ENCODE results near the gene PRRT1B. TPM values are rescaled to one million over a fixed set of nuclear protein-coding genes. Genes with fewer than 3 reads are reported as not detected.

The PRRT1B gene
- total and polyA plus RNA-seq, 2 experiments from 2014 or later, result 0.24 TPM; not detected in 1

DNA sequence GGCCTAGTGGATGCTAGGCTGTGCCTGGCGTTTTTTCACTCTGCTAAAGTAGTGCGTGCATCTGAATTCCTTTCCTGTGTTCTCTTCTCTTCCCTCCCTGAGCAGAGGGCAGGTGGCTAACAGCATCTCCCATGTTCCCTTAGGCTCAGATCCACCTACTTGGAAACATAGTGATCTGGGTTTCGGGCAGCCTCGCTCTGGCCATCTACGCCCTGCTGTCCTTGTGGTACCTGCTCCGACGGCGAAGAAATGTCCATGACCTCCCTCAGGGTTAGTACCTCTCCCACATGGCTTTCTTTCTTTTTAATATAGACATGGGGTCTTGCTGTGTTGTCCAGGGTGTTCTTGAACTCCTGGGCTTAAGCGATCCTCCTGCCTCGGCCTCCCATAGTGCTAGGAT lies 24.1 kb upstream of the PRRT1B start:
- Mint-ChIP-seq H3K27me3 (ENCODE audit: insufficient read depth, low read depth, poor library complexity) (peaks cover 17% of the 10 kb centered on the region), H3K27ac (no peak overlapping the region), H3K36me3 (ENCODE audit: low read depth) (peaks cover 64% of the 10 kb centered on the region), H3K4me3 (no peak overlapping the region), H3K4me1 (no peaks in the 10 kb centered on the region), H3K9me3 (no peaks in the 10 kb centered on the region)
- ATAC-seq (no peak), DNase-seq (ENCODE audit: low spot score) (no peak)
- H4K20me1 ChIP-seq (replicated peaks; ENCODE audit: insufficient read depth), result no peaks in the 10 kb centered on the region; the same call in 1 of the 2 replicates
- H3K4me2 ChIP-seq, result no peak overlapping the region
- H2AFZ ChIP-seq, result no peak overlapping the region
- H3K79me2 ChIP-seq (replicated peaks; ENCODE audit: insufficient read depth), result no peaks in the 10 kb centered on the region
- H3K27me3 ChIP-seq (ENCODE audit: insufficient read depth), result no peaks in the 10 kb centered on the region
- H3K4me1 ChIP-seq (ENCODE audit: insufficient read depth), result no peaks in the 10 kb centered on the region
- peaks cover 8% of the 10 kb centered on the region for H3K36me3 ChIP-seq (ENCODE audit: insufficient read depth)
- TF ChIP-seq, protein P1, sequence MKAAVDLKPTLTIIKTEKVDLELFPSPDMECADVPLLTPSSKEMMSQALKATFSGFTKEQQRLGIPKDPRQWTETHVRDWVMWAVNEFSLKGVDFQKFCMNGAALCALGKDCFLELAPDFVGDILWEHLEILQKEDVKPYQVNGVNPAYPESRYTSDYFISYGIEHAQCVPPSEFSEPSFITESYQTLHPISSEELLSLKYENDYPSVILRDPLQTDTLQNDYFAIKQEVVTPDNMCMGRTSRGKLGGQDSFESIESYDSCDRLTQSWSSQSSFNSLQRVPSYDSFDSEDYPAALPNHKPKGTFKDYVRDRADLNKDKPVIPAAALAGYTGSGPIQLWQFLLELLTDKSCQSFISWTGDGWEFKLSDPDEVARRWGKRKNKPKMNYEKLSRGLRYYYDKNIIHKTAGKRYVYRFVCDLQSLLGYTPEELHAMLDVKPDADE (IDR thresholded peaks at IDR 0.05), result no peak
- TF ChIP-seq, protein P2, sequence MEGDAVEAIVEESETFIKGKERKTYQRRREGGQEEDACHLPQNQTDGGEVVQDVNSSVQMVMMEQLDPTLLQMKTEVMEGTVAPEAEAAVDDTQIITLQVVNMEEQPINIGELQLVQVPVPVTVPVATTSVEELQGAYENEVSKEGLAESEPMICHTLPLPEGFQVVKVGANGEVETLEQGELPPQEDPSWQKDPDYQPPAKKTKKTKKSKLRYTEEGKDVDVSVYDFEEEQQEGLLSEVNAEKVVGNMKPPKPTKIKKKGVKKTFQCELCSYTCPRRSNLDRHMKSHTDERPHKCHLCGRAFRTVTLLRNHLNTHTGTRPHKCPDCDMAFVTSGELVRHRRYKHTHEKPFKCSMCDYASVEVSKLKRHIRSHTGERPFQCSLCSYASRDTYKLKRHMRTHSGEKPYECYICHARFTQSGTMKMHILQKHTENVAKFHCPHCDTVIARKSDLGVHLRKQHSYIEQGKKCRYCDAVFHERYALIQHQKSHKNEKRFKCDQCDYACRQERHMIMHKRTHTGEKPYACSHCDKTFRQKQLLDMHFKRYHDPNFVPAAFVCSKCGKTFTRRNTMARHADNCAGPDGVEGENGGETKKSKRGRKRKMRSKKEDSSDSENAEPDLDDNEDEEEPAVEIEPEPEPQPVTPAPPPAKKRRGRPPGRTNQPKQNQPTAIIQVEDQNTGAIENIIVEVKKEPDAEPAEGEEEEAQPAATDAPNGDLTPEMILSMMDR (conservative IDR thresholded peaks at IDR 0.05; ENCODE audit: low read depth in 2 of 2), result no peak
- TF ChIP-seq STAT1 (IDR thresholded peaks at IDR 0.05; ENCODE audit: unreplicated experiment) (no peak), CREB1 (CRISPR knock-in tag; IDR thresholded peaks at IDR 0.05; ENCODE audit: low read depth) (no peak), EZH2 (IDR thresholded peaks at IDR 0.05; ENCODE audit: low read depth, unreplicated experiment) (no peak)
- TF ChIP-seq, protein P3, sequence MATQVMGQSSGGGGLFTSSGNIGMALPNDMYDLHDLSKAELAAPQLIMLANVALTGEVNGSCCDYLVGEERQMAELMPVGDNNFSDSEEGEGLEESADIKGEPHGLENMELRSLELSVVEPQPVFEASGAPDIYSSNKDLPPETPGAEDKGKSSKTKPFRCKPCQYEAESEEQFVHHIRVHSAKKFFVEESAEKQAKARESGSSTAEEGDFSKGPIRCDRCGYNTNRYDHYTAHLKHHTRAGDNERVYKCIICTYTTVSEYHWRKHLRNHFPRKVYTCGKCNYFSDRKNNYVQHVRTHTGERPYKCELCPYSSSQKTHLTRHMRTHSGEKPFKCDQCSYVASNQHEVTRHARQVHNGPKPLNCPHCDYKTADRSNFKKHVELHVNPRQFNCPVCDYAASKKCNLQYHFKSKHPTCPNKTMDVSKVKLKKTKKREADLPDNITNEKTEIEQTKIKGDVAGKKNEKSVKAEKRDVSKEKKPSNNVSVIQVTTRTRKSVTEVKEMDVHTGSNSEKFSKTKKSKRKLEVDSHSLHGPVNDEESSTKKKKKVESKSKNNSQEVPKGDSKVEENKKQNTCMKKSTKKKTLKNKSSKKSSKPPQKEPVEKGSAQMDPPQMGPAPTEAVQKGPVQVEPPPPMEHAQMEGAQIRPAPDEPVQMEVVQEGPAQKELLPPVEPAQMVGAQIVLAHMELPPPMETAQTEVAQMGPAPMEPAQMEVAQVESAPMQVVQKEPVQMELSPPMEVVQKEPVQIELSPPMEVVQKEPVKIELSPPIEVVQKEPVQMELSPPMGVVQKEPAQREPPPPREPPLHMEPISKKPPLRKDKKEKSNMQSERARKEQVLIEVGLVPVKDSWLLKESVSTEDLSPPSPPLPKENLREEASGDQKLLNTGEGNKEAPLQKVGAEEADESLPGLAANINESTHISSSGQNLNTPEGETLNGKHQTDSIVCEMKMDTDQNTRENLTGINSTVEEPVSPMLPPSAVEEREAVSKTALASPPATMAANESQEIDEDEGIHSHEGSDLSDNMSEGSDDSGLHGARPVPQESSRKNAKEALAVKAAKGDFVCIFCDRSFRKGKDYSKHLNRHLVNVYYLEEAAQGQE (IDR thresholded peaks at IDR 0.05; ENCODE audit: unreplicated experiment), result no peak
- no peak overlapping the region for H3K4me3 ChIP-seq
- no peaks in the 10 kb centered on the region for H3K9me2 ChIP-seq (ENCODE audit: insufficient read depth)
- peaks cover 9% of the 10 kb centered on the region; the same call in 1 of the 2 replicates for H3F3A ChIP-seq (replicated peaks; ENCODE audit: low read depth)
- no peak overlapping the region for H3K27ac ChIP-seq (ENCODE audit: low read depth)

DNA sequence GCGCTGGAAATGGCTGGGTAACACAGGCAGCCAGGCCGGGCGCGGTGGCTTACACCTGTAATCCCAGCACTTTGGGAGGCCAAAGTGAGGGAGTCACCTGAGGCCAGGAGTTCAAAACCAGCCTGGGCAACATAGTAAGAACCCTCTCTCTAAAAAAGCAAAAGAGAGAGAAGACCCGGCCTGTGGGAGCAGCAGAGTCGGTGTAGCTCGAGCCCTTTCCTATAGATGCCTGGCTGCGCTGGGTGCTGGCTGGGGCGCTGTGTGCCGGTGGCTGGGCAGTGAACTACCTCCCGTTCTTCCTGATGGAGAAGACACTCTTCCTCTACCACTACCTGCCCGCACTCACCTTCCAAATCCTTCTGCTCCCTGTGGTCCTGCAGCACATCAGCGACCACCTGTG lies 23.5 kb upstream of the PRRT1B start:
- Mint-ChIP-seq H3K27me3 (ENCODE audit: insufficient read depth, low read depth, poor library complexity) (peaks cover 17% of the 10 kb centered on the region), H3K27ac (no peak overlapping the region), H3K9me3 (no peaks in the 10 kb centered on the region), H3K4me3 (no peak overlapping the region), H3K4me1 (no peaks in the 10 kb centered on the region), H3K36me3 (ENCODE audit: low read depth) (peaks cover 71% of the 10 kb centered on the region)
- H3K36me3 ChIP-seq (ENCODE audit: insufficient read depth), result peaks cover 6% of the 10 kb centered on the region; the same call in 1 of the 2 replicates
- H3K79me2 ChIP-seq (replicated peaks; ENCODE audit: insufficient read depth), result no peaks in the 10 kb centered on the region
- H4K20me1 ChIP-seq (replicated peaks; ENCODE audit: insufficient read depth), result no peaks in the 10 kb centered on the region; the same call in 1 of the 2 replicates
- ATAC-seq (no peak), DNase-seq (ENCODE audit: low spot score) (no peak)
- H3K27me3 ChIP-seq (ENCODE audit: insufficient read depth), result no peaks in the 10 kb centered on the region
- H3K4me2 ChIP-seq, result no peak overlapping the region
- H2AFZ ChIP-seq, result no peak overlapping the region
- H3K27ac ChIP-seq (ENCODE audit: low read depth), result no peak overlapping the region
- no peak overlapping the region for H3K4me3 ChIP-seq
- H3F3A ChIP-seq (replicated peaks; ENCODE audit: low read depth), result peaks cover 9% of the 10 kb centered on the region; the same call in 1 of the 2 replicates
- H3K4me1 ChIP-seq (ENCODE audit: insufficient read depth), result no peaks in the 10 kb centered on the region
- no peaks in the 10 kb centered on the region for H3K9me2 ChIP-seq (ENCODE audit: insufficient read depth)
- TF ChIP-seq, protein P2 (conservative IDR thresholded peaks at IDR 0.05; ENCODE audit: low read depth in 2 of 2), result no peak
- TF ChIP-seq ZNF331 (CRISPR knock-in tag; IDR thresholded peaks at IDR 0.05; ENCODE audit: low read depth) (no peak), POLR2AphosphoS5 (IDR thresholded peaks at IDR 0.05; ENCODE audit: low read depth) (no peak), EZH2phosphoT487 (IDR thresholded peaks at IDR 0.05; ENCODE audit: unreplicated experiment) (no peak), JUNB (IDR thresholded peaks at IDR 0.05; ENCODE audit: unreplicated experiment) (no peak), EZH2 (IDR thresholded peaks at IDR 0.05; ENCODE audit: low read depth, unreplicated experiment) (no peak), ZNF114 (CRISPR knock-in tag; IDR thresholded peaks at IDR 0.05) (no peak), STAT1 (IDR thresholded peaks at IDR 0.05; ENCODE audit: unreplicated experiment) (no peak), NANOG (IDR thresholded peaks at IDR 0.05; ENCODE audit: borderline replicate concordance) (no peak)
- TF ChIP-seq, protein P3 (IDR thresholded peaks at IDR 0.05; ENCODE audit: unreplicated experiment), result no peak

All from GM23338 (cell line).